ENCODE data around the gene ABCA1. TPM values are rescaled to one million over a fixed set of nuclear protein-coding genes. Genes with fewer than 3 reads are reported as not detected.
"Not testable (repeated sequence)": the region's sequence is repeated elsewhere in the genome, so short reads cannot be mapped to it uniquely, and the experiment has no call there.

ABCA1 gene
- total RNA-seq, 1 experiment from 2014 or later: 2.3 TPM

DNA sequence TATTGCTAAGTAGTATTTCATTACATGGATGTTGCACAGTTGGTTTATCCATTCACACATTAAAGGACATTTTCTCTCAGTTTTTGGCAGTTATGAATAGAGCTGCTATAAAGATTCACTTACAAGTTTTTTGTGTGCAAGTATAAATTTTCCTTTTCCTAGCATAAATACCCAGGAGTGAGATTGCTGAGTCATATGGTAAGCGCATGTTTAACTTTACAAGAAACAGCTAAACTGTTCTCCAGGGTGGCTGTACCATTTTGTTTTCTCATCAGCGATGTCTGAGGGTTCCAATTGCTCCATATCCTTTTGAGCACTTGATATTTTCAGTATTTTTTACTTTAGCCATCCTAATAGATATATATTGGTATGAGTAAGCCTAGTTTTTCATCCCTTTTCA is 16.4 kb upstream of the ABCA1 start:
- H3K27ac ChIP-seq (ENCODE audit: low read length): no peak overlapping the region
- H3K9ac ChIP-seq (ENCODE audit: low read length): no peak overlapping the region
- H3K4me3 ChIP-seq (ENCODE audit: low read length): no peak overlapping the region
- no peaks in the 10 kb centered on the region for H3K27me3 ChIP-seq (ENCODE audit: low read length)
- peaks cover 6% of the 10 kb centered on the region for H3K4me1 ChIP-seq (ENCODE audit: insufficient read depth, low read length)
- intact Hi-C loops (cut with micrococcal nuclease): no loop called here
- no peaks in the 10 kb centered on the region for H3K36me3 ChIP-seq (ENCODE audit: low read depth, low read length)
- no peaks in the 10 kb centered on the region for H3K79me2 ChIP-seq (ENCODE audit: low read length)
- TF ChIP-seq EZH2 (IDR thresholded peaks at IDR 0.05; ENCODE audit: low read length, unreplicated experiment) (no peak), CTCF (conservative IDR thresholded peaks at IDR 0.05; ENCODE audit: low read depth, low read length) (no peak), EZH2phosphoT487 (IDR thresholded peaks at IDR 0.05; ENCODE audit: borderline replicate concordance, low read length) (no peak)
- H2AFZ ChIP-seq (ENCODE audit: low read length): no peak overlapping the region
- CTCF ChIA-PET: no interaction called here
- no peaks in the 10 kb centered on the region for H3K9me2 ChIP-seq (replicated peaks; ENCODE audit: low read length)
- ATAC-seq (no peak), DNase-seq (no peak)
- no peak overlapping the region for H3K4me2 ChIP-seq (ENCODE audit: low read length)
- no peaks in the 10 kb centered on the region for H4K20me1 ChIP-seq (ENCODE audit: low read length)
- BruUV-seq (replicated peaks): no TSS peak
- POLR2A ChIA-PET (ENCODE audit: unreplicated experiment): interaction anchor here (0.7 kb wide), 1 partner anchor 88 kb away, joined by 4 read pairs; no protein-coding TSS in a partner anchor
- no peaks in the 10 kb centered on the region for H3K9me3 ChIP-seq (ENCODE audit: low read length)
- H3F3A ChIP-seq (ENCODE audit: low read length, unreplicated experiment): no peaks in the 10 kb centered on the region

DNA sequence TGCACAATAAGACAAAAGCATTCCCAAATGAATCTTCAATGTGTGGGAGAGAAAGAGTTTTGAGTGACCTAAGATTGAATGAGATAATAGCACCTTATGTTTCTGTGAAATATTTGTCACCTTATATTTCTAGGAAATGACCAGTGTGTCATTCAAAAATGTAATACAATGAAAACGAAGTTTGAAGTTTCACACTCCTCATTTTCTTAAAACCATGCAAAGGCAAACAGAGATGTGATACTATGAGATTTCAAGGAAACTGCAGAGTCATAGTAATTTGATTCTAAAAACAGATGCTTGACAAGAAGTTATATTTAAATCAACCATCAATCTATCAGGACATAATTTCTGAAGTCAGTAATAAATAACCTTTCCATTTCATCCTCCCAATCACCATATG is 13.6 kb upstream of the ABCA1 start:
- H2AFZ ChIP-seq (ENCODE audit: low read length): no peak overlapping the region
- no peak overlapping the region for H3K4me3 ChIP-seq (ENCODE audit: low read length)
- H3K9me2 ChIP-seq (replicated peaks; ENCODE audit: low read length): no peaks in the 10 kb centered on the region
- H3K4me2 ChIP-seq (ENCODE audit: low read length): no peak overlapping the region
- TF ChIP-seq EZH2phosphoT487 (IDR thresholded peaks at IDR 0.05; ENCODE audit: borderline replicate concordance, low read length) (no peak), EZH2 (IDR thresholded peaks at IDR 0.05; ENCODE audit: low read length, unreplicated experiment) (no peak), CTCF (conservative IDR thresholded peaks at IDR 0.05; ENCODE audit: low read depth, low read length) (no peak)
- no peaks in the 10 kb centered on the region for H3K36me3 ChIP-seq (ENCODE audit: low read depth, low read length)
- DNase-seq (no peak), ATAC-seq (no peak)
- H3K27ac ChIP-seq (ENCODE audit: low read length): no peak overlapping the region
- POLR2A ChIA-PET (ENCODE audit: unreplicated experiment): no interaction called here
- intact Hi-C loops (cut with micrococcal nuclease): no loop called here
- no peaks in the 10 kb centered on the region for H3K79me2 ChIP-seq (ENCODE audit: low read length)
- CTCF ChIA-PET: no interaction called here
- no TSS peak for BruUV-seq (replicated peaks)
- H4K20me1 ChIP-seq (ENCODE audit: low read length): no peaks in the 10 kb centered on the region
- H3F3A ChIP-seq (ENCODE audit: low read length, unreplicated experiment): no peaks in the 10 kb centered on the region
- no peaks in the 10 kb centered on the region for H3K4me1 ChIP-seq (ENCODE audit: insufficient read depth, low read length)
- no peaks in the 10 kb centered on the region for H3K9me3 ChIP-seq (ENCODE audit: low read length)
- H3K9ac ChIP-seq (ENCODE audit: low read length): no peak overlapping the region
- H3K27me3 ChIP-seq (ENCODE audit: low read length): no peaks in the 10 kb centered on the region

- TF ChIP-seq EZH2 (IDR thresholded peaks at IDR 0.05; ENCODE audit: low read length, unreplicated experiment): no peak
- TF ChIP-seq EZH2phosphoT487 (IDR thresholded peaks at IDR 0.05; ENCODE audit: borderline replicate concordance, low read length): no peak
- no peak for TF ChIP-seq CTCF (conservative IDR thresholded peaks at IDR 0.05; ENCODE audit: low read depth, low read length)
- no peaks in the 10 kb centered on the region for H4K20me1 ChIP-seq (ENCODE audit: low read length)
Observed at GRCh38 chr9:104936291-104936690, 8.3 kb upstream of the ABCA1 start.

GRCh38 chr9:104935501-104935810 is 7.5 kb upstream of the ABCA1 start:
- ATAC-seq; H3K27ac ChIP-seq (ENCODE audit: low read length); H4K20me1 ChIP-seq (ENCODE audit: low read length); H3K79me2 ChIP-seq (ENCODE audit: low read length); H3K4me1 ChIP-seq (ENCODE audit: insufficient read depth, low read length); H3K9me2 ChIP-seq (replicated peaks; ENCODE audit: low read length); CTCF ChIA-PET; intact Hi-C loops (cut with micrococcal nuclease); BruUV-seq (replicated peaks); H3K9me3 ChIP-seq (ENCODE audit: low read length); H3K27me3 ChIP-seq (ENCODE audit: low read length); H3F3A ChIP-seq (ENCODE audit: low read length, unreplicated experiment); H3K4me3 ChIP-seq (ENCODE audit: low read length); DNase-seq; POLR2A ChIA-PET (ENCODE audit: unreplicated experiment); H3K9ac ChIP-seq (ENCODE audit: low read length); H2AFZ ChIP-seq (ENCODE audit: low read length); H3K4me2 ChIP-seq (ENCODE audit: low read length); H3K36me3 ChIP-seq (ENCODE audit: low read depth, low read length): not testable (repeated sequence)

More at GRCh38 chr9:104936291-104936690, 8.3 kb upstream of the ABCA1 start:
- ATAC-seq: no peak
- no peak overlapping the region for H3K9ac ChIP-seq (ENCODE audit: low read length)
- H3K4me3 ChIP-seq (ENCODE audit: low read length): no peak overlapping the region
- no peak overlapping the region for H2AFZ ChIP-seq (ENCODE audit: low read length)
- CTCF ChIA-PET: no interaction called here
- no peaks in the 10 kb centered on the region for H3K79me2 ChIP-seq (ENCODE audit: low read length)
- no peak for DNase-seq
- no peaks in the 10 kb centered on the region for H3F3A ChIP-seq (ENCODE audit: low read length, unreplicated experiment)
- H3K27ac ChIP-seq (ENCODE audit: low read length): no peak overlapping the region
- intact Hi-C loops (cut with micrococcal nuclease): no loop called here
- no peaks in the 10 kb centered on the region for H3K9me2 ChIP-seq (replicated peaks; ENCODE audit: low read length)
- no peaks in the 10 kb centered on the region for H3K9me3 ChIP-seq (ENCODE audit: low read length)
- BruUV-seq (replicated peaks): no TSS peak
- H3K4me2 ChIP-seq (ENCODE audit: low read length): no peak overlapping the region
- POLR2A ChIA-PET (ENCODE audit: unreplicated experiment): no interaction called here
- no peaks in the 10 kb centered on the region for H3K36me3 ChIP-seq (ENCODE audit: low read depth, low read length)
- H3K4me1 ChIP-seq (ENCODE audit: insufficient read depth, low read length): no peaks in the 10 kb centered on the region
- no peaks in the 10 kb centered on the region for H3K27me3 ChIP-seq (ENCODE audit: low read length)

Data from PC-3 (cell line).